Bladder microvascular endothelial cell (primary cell): ENCODE measurements around the gene SNAP25. TPM values are rescaled to one million over a fixed set of nuclear protein-coding genes. Genes with fewer than 3 reads are reported as not detected.

Experiments
- total RNA-seq: library from RNA; depleted of rRNA; stranded (reverse); fragments of >200 nt; gene quantifications from 2 replicates; pipeline ENCODE4 v1.2.3, GENCODE V29; 2014

The SNAP25 gene
- 0.25 and 0.32 TPM in 2 replicates for total RNA-seq

GRCh38 chr20:10218536-10219451 is at the start of gene SNAP25:
SNAP25 (plus strand) TSS chr20:10218830; CDS start chr20:10275492, 56,662 bp downstream.

Other genes starting within 250 kb of the SNAP25 start
- gene ANKEF1, start 183.8 kb upstream of the SNAP25 start, total RNA-seq = 1.4 and 2.3 TPM in 2 replicates
- gene MKKS, start 215.4 kb downstream of the SNAP25 start, total RNA-seq = 3.7 and 8.9 TPM in 2 replicates
- 2.4 and 4.0 TPM in 2 replicates for gene SLX4IP, start 216.5 kb downstream of the SNAP25 start, total RNA-seq